ENCODE measurements around the gene MCRS1. TPM values are rescaled to one million over a fixed set of nuclear protein-coding genes. Genes with fewer than 3 reads are reported as not detected.

MCRS1 gene
- total and polyA plus RNA-seq, 2 experiments from 2014 or later, result 105 to 139 TPM

- no peak for TF ChIP-seq CTCF (conservative IDR thresholded peaks at IDR 0.05; ENCODE audit: low read depth in 2 of 2)
- no peak for TF ChIP-seq STAT1 (IDR thresholded peaks at IDR 0.05; ENCODE audit: unreplicated experiment)
- TF ChIP-seq ZNF331 (CRISPR knock-in tag; IDR thresholded peaks at IDR 0.05; ENCODE audit: low read depth), result no peak
- no peak for TF ChIP-seq CREB1 (CRISPR knock-in tag; IDR thresholded peaks at IDR 0.05; ENCODE audit: low read depth)
- TF ChIP-seq EZH2 (IDR thresholded peaks at IDR 0.05; ENCODE audit: low read depth, unreplicated experiment), result no peak
- TF ChIP-seq ZNF114 (CRISPR knock-in tag; IDR thresholded peaks at IDR 0.05), result no peak
- no peak for TF ChIP-seq JUNB (IDR thresholded peaks at IDR 0.05; ENCODE audit: unreplicated experiment)
- TF ChIP-seq ETS1 (IDR thresholded peaks at IDR 0.05), result no peak
- TF ChIP-seq POLR2AphosphoS5 (IDR thresholded peaks at IDR 0.05; ENCODE audit: low read depth), result no peak
- no peak for TF ChIP-seq EZH2phosphoT487 (IDR thresholded peaks at IDR 0.05; ENCODE audit: unreplicated experiment)
- TF ChIP-seq NANOG (IDR thresholded peaks at IDR 0.05; ENCODE audit: borderline replicate concordance), result no peak
Measured at GRCh38 chr12:49533331-49533730, 34.6 kb downstream of the MCRS1 start (continued).

- no peak overlapping the region for H3K27ac Mint-ChIP-seq
- Histone ChIP-seq H2AFZ (no peak overlapping the region), H4K20me1 (replicated peaks; ENCODE audit: insufficient read depth) (no peaks in the 10 kb centered on the region; the same call in 1 of the 2 replicates), H3K9me2 (ENCODE audit: insufficient read depth) (no peaks in the 10 kb centered on the region), H3K4me3 (no peak overlapping the region), H3F3A (replicated peaks; ENCODE audit: low read depth) (no peaks in the 10 kb centered on the region), H3K27me3 (ENCODE audit: insufficient read depth) (peaks cover 37% of the 10 kb centered on the region), H3K4me1 (ENCODE audit: insufficient read depth) (peaks cover 9% of the 10 kb centered on the region), H3K79me2 (replicated peaks; ENCODE audit: insufficient read depth) (no peaks in the 10 kb centered on the region), H3K27ac (ENCODE audit: low read depth) (no peak overlapping the region), H3K36me3 (ENCODE audit: insufficient read depth) (no peaks in the 10 kb centered on the region; the same call in 1 of the 2 replicates), H3K4me2 (no peak overlapping the region)
- H3K27me3 Mint-ChIP-seq (ENCODE audit: insufficient read depth, low read depth, poor library complexity), result peaks cover 20% of the 10 kb centered on the region
- no peak for DNase-seq (ENCODE audit: low spot score)
- no peak for ATAC-seq
- no peaks in the 10 kb centered on the region; the same call in 2 of the 3 replicates for H3K9me3 Mint-ChIP-seq
- peaks cover 9% of the 10 kb centered on the region for H3K36me3 Mint-ChIP-seq (ENCODE audit: low read depth)
- H3K4me1 Mint-ChIP-seq, result peaks cover 14% of the 10 kb centered on the region; the same call in 2 of the 3 replicates
- no peak overlapping the region for H3K4me3 Mint-ChIP-seq
- TF ChIP-seq EZH2 (IDR thresholded peaks at IDR 0.05; ENCODE audit: low read depth, unreplicated experiment) (no peak), CTCF (conservative IDR thresholded peaks at IDR 0.05; ENCODE audit: low read depth in 2 of 2) (no peak), ETS1 (IDR thresholded peaks at IDR 0.05) (no peak), ZNF114 (CRISPR knock-in tag; IDR thresholded peaks at IDR 0.05) (no peak), REST (IDR thresholded peaks at IDR 0.05; ENCODE audit: unreplicated experiment) (no peak), JUNB (IDR thresholded peaks at IDR 0.05; ENCODE audit: unreplicated experiment) (no peak)
Measured at GRCh38 chr12:49531745-49532144, 36.2 kb downstream of the MCRS1 start.
